ENCODE data around the gene NAGLU.
A peak's percentile ranks its signal among the peaks of the same experiment; 100 is the strongest.
"Not testable (repeated sequence)": the region's sequence is repeated elsewhere in the genome, so short reads cannot be mapped to it uniquely, and the experiment has no call there.

NAGLU gene

GRCh38 chr17:42548070-42548837 is 12.2 kb downstream of the NAGLU start:
- TF ChIP-seq, protein P1, sequence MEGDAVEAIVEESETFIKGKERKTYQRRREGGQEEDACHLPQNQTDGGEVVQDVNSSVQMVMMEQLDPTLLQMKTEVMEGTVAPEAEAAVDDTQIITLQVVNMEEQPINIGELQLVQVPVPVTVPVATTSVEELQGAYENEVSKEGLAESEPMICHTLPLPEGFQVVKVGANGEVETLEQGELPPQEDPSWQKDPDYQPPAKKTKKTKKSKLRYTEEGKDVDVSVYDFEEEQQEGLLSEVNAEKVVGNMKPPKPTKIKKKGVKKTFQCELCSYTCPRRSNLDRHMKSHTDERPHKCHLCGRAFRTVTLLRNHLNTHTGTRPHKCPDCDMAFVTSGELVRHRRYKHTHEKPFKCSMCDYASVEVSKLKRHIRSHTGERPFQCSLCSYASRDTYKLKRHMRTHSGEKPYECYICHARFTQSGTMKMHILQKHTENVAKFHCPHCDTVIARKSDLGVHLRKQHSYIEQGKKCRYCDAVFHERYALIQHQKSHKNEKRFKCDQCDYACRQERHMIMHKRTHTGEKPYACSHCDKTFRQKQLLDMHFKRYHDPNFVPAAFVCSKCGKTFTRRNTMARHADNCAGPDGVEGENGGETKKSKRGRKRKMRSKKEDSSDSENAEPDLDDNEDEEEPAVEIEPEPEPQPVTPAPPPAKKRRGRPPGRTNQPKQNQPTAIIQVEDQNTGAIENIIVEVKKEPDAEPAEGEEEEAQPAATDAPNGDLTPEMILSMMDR (IDR thresholded peaks at IDR 0.05; ENCODE audit: low read depth, low read length) = peak; percentile 14
- DNase-seq (ENCODE audit: low read depth in 2 of 2) = peak; percentile 23 to 51
- peak overlapping the region; percentile 24 to 31 for H3K4me3 ChIP-seq (replicated peaks in 1 of 2; ENCODE audit: low read depth in 2 of 2, low read length in 2 of 2)

DNA sequence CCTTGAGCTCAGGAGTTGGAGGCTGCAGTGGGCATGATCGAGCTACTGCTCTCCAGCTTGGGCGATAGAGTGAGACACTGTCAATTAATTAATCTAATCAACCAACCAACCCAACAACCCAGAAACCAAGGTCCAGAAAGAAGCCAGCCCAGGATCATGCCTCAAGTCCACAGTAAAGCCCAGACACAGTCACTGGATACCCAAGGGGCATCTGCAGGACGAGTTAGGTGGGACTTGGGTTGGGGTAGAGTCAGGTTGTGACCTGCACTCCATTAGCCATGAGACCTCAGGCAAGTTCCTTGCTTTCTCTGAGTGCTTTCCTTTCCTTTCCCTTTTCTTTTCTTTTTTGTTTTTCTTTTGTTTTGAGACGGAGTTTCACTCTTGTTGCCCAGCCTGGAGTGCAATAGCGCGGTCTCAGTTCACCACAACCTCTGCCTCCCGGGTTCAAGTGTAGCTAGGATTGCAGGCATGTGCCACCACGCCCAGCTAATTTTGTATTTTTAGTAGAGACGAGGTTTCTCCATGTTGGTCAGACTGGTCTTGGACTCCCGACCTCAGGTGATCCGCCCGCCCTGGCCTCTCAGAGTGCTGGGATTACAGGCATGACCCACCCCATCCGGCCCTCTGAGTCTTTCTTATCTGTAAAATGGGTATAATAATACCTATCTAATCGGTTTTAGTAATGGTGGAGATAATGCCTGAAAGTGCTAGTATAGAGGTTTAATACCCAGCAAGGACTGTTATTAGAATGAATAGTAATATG is 13.1 kb downstream of the NAGLU start:
- DNase-seq (ENCODE audit: low read depth in 2 of 2) = no peak
- TF ChIP-seq, protein P1 (IDR thresholded peaks at IDR 0.05; ENCODE audit: low read depth, low read length) = no peak
- no peak overlapping the region for H3K4me3 ChIP-seq (replicated peaks in 1 of 2; ENCODE audit: low read depth in 2 of 2, low read length in 2 of 2)

DNA sequence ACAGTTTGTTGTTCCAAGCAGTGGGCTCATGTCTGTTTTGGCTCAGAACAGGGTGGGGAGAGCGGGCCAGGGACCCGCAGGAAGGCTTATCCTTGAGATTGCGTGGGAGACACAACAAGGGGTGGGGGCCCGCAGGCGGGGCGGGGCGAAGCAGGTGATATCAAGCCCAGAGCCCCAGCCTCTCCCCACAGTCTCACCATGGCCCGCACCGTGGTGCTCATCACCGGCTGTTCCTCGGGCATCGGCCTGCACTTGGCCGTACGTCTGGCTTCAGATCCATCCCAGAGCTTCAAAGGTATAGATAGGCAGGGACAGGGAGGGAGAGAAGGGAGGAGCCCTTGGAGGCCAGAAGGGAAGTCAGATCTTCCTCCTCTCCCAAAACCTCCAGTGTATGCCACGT is 16.7 kb downstream of the NAGLU start, which contains the start of gene HSD17B1:
Gene HSD17B1, plus strand, starts transcription at position 188 of the 400 bp plus-strand sequence. Its CDS starts 11 bp downstream, at position 199.
- DNase-seq (ENCODE audit: low read depth in 2 of 2) = not testable (repeated sequence)
- peak within 1 kb of the TSS; percentile 84 to 86 for H3K4me3 ChIP-seq (replicated peaks in 1 of 2; ENCODE audit: low read depth in 2 of 2, low read length in 2 of 2)

DNA sequence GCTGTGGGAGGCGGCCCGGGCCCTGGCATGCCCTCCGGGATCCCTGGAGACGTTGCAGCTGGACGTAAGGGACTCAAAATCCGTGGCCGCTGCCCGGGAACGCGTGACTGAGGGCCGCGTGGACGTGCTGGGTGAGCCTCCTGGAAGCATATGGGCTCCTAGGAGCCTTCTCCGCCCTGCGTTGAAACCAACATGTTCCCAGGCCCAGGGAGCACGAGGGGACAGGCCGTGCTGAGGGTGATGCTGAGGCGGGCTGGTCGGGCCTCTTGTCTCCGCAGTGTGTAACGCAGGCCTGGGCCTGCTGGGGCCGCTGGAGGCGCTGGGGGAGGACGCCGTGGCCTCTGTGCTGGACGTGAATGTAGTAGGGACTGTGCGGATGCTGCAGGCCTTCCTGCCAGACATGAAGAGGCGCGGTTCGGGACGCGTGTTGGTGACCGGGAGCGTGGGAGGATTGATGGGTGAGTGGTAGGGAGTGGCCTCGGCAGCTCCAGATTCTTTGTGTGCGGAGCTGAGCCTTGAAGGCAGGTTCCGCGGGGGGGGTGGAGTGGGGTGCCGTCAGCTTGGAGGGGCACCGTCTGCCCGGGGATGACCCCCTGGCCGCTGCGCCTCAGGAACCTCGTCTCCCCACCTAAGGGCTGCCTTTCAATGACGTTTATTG is 17.2 kb downstream of the NAGLU start:
- peak; percentile 65 to 69 for DNase-seq (ENCODE audit: low read depth in 2 of 2)
- TF ChIP-seq, protein P1 (IDR thresholded peaks at IDR 0.05; ENCODE audit: low read depth, low read length) = peak; percentile 46
- H3K4me3 ChIP-seq (replicated peaks in 1 of 2; ENCODE audit: low read depth in 2 of 2, low read length in 2 of 2) = peak overlapping the region; percentile 84 to 86

DNA sequence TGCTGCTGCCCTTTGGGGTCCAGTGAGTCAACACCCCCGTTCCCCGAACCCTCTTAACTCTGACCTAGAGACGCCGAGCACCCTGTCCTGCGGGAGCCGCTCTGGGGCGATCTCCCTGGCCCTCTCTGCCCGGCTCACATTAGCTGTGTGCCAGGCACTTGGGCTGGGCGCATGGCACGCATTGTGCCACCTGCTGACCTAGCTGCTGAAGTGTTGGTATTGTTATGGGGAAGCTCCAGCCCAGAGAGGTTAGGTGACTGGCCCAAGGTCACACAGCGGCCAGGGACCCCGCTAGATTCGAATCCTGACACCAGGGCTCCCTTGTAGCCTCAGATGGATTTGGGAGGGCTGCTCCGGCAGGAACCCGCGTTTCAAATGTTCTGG is 17.8 kb downstream of the NAGLU start:
- DNase-seq (ENCODE audit: low read depth in 2 of 2) = peak in 1 of 2 donors; percentile 26
- peak overlapping the region; percentile 84 to 86 for H3K4me3 ChIP-seq (replicated peaks in 1 of 2; ENCODE audit: low read depth in 2 of 2, low read length in 2 of 2)
- TF ChIP-seq, protein P1 (IDR thresholded peaks at IDR 0.05; ENCODE audit: low read depth, low read length) = no peak

DNA sequence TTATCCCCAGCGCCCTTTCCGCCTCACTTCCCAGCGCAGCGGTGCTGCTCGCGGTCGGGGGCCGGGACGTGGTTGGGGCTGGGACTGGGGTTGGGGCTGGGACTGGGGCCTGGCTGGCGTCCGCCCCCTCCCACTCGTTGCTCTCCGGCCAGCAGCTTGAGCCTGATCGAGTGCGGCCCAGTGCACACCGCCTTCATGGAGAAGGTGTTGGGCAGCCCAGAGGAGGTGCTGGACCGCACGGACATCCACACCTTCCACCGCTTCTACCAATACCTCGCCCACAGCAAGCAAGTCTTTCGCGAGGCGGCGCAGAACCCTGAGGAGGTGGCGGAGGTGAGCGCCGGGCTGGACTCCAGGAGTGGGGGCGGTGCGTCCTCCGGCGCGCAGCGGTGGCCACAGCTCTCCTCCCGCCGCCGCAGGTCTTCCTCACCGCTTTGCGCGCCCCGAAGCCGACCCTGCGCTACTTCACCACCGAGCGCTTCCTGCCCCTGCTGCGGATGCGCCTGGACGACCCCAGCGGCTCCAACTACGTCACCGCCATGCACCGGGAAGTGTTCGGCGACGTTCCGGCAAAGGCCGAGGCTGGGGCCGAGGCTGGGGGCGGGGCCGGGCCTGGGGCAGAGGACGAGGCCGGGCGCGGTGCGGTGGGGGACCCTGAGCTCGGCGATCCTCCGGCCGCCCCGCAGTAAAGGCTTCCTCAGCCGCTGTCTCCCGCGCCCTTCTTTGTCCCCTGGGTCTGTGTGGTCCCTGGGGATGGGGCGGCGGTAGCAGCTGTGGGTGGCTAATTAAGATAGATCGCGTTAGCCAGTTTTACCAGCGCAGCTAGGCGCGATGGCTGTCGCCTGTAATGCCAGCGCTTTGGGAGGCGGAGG is 18.4 kb downstream of the NAGLU start:
- H3K4me3 ChIP-seq (replicated peaks in 1 of 2; ENCODE audit: low read depth in 2 of 2, low read length in 2 of 2) = peak overlapping the region; percentile 84 to 86
- TF ChIP-seq, protein P1 (IDR thresholded peaks at IDR 0.05; ENCODE audit: low read depth, low read length) = no peak
- peak; percentile 67 to 83 for DNase-seq (ENCODE audit: low read depth in 2 of 2)

Measured in cardiac fibroblast (primary cell).